Measurements from ENCODE around the gene BRD7.

Gene BRD7

DNA sequence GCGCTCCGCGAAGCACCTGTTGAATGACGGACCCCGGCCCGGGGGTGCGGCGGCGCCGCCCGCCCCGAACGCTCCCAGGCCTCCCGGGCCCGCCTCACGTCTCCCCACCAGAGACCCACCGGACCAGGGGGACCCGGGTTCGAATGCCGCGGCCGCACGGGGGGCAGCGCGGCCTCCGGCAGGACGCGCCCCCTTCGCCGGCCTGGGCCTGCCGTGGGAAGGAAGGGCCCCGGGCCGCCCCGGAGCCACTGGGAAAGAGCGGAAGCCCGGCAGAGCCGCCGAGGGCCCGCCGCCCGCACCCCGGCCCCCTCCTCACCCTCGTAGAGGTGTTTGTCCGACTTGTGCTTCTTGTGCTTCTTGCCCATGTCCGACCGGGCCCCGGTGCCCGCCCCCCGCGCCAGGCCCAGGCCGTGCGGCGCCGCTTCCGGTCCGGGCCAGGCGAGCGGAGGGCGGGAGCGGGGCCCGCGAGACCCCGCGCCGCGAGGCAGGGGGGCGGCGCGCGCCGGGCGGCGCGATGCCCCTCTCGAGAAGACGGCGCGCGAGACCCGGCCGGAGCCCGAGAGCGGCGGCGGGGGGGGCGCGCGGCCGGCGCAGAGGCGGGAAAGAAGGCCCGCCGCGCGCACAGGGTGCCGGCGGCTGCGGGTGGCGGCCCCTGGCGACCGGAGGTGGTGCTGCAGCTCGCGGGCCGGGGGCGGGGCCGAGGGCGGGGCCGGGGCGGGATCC, at the start of gene BRD7:
Gene BRD7 (minus strand): TSS at position 579 of the 723 bp plus-strand sequence. CDS start 214 bp downstream, at position 365.
- peak in 12 of 14 donors; percentile 27 to 84 (median 51) for DNase-seq

GRCh38 chr16:50416388-50416787, 47.6 kb upstream of the BRD7 start:
- no peak for DNase-seq

GRCh38 chr16:50414152-50414551, 45.4 kb upstream of the BRD7 start:
- no peak for DNase-seq

GRCh38 chr16:50411034-50411433, 42.2 kb upstream of the BRD7 start:
- no peak for DNase-seq

DNA sequence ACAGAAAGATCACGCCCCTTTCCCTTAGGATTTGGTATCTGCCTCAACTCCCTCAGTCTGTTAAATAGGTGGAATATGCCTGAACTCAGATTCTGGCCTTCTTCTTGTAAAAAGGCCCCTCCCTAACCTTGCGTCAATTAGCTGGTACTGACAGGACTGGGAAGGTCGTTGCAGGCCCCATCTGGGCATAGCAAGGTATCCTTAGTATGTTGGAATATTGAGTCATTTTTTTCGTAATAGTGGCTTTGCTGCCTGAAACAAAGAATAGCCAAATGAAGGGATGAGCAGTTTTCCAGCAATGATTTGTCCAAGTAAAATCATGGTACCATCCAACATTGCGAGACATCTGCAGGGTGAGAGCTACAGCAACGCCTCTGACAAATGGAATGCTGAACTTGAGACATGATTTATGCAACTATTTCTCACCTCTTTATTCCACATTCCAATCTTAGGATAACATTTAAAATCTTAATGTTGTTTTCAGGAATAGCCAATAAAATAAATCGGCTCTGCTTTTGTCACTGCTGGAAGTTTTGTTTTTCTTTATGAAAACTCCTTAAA, 39.3 kb upstream of the BRD7 start:
- no peak for DNase-seq

- no peak for DNase-seq
Observed at GRCh38 chr16:50407351-50407750, 38.6 kb upstream of the BRD7 start.

DNA sequence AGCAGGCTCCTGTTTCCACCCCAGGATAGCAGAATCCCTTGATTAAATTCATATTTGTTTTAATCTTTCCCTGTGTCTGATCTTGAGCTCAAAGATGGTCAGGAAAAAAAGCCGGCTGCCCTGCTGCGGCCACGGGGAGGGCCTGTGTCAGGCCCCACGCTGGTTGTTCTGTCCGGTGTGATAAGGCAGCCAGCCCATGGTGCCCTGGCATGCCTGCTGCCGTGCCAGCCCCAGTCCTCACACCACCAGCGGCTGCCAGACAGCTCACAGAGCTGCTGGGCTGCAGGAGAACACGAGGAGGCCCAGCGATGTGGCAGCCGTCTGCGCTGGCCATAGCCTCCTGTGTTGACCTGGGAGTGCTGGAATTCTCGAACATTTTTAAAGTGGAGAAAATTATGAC, 34.7 kb upstream of the BRD7 start:
- peak in 1 of 14 donors; percentile 58 for DNase-seq

DNA sequence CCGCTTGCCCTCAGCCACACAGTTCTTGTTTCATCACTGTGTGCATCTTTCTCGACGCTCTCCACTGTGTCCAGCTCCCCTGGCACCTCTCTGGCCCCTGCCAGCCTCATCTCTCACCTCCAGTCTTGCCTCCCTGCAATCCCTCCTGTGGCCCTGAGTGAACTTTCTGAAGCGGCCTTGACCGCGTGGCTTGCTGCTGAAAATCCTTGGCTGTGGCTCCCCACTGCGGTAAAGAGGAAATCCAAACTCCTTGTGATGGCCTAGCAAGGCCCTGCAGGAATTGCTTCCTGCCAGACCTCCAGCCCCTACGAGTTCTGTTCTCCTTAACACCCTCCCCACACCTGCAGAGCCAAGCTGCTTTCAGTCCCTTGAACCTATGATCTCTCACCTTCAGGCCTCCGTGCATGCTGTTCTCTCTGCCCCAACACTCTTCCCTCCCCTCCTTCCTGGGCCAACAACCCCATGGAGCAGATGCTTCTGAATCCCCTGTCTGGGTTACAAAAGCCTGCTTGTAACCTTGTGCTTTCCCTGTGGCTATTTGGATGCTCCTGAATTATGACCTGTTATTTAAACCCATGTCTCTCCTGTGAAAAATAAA, 33.6 kb upstream of the BRD7 start:
- no peak for DNase-seq

- DNase-seq: no peak
Observed at GRCh38 chr16:50401355-50401754, 32.6 kb upstream of the BRD7 start.

GRCh38 chr16:50400967-50401348, 32.2 kb upstream of the BRD7 start:
- no peak for DNase-seq

- no peak for DNase-seq
Observed at GRCh38 chr16:50400312-50400966, 31.7 kb upstream of the BRD7 start.

GRCh38 chr16:50399411-50399810, 30.6 kb upstream of the BRD7 start:
- no peak for DNase-seq

DNA sequence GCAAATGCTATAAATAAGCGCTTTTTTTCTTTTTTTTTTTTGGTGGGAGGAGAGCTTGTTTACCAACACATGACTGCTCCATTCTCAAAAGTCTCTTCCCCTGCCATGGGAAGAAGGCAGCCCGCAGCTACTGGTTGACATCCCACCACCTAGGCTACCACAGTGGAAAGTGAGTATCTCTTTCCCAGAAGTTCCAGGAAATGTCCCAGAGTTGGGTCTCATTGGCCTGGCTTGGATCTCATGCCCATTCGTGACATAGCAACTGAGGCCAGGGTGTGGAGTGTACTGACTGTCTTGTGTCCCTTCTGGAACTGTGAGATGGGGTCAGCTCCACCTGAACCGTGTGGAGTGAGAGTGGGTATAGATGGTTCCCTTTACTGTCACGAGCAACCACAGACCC, 29.5 kb upstream of the BRD7 start:
- DNase-seq: no peak

- DNase-seq: no peak
Observed at GRCh38 chr16:50396761-50397535, 28.2 kb upstream of the BRD7 start.

GRCh38 chr16:50395763-50396710, 27.2 kb upstream of the BRD7 start:
- DNase-seq: no peak

DNA sequence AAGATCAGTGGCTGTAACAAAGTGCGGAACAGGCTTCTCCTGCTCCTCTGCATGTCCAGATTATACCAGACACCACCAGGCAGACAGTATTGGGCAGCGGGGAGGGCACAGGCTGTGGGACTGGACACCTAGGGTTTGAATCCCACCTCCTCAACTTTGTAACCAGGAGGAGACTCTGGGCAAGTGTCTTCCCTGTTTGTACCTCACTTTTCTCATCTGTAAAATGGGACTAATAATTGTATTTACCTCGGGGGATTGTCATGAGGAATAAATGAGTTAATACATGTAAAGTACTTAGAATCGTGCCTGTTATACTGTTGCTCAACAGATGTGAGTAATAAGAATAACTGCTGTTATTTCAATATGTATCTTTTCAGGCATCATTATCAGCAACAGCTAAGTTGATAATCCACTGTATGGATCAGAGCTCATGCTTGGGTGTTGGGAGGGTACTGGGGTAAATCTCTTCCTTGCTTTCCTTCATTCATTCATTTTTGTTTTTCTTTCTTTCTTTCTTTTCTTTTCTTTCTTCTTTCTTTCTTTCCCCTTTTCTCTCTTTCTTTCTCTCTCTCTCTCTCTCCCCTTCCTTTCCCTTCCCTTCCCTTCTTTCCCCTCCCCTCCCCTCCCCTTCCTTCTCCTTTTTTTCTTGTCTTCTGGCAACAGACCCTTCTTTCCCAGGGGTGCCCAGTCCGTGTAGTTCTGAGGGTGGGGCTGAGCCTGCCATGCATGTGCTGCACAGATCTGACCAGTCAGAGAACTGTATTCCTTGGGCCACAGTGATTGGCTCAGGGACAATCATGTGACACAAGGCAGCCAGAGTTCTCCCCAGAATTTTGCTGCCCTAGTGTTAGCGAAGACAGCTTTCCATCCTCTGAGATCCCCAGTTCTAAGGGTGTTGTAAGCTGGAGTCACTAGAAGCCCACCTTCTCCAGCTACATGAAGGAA, 25.3 kb upstream of the BRD7 start:
- no peak for DNase-seq

DNA sequence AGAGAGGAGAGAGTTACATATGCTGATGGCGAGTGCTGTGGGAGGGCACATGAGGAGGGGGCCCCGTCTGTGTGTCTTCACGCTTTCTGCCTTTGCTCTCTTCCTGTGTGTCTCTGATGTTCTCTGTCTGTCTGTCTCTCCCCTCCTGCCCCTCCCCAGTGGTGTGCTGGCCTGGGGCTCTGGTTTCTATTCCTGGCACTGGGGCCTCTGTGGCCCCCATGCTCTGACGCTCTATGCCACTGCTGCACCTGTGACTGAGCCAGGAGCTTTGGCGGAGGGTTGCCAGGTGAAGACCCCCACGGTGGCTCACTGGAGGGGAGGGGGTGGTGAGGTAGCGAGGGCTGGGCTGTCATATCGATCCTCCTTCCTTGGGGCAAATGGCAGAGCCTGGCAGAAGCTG, 24.6 kb upstream of the BRD7 start:
- DNase-seq: no peak

GRCh38 chr16:50390914-50391716, 22.3 kb upstream of the BRD7 start:
- DNase-seq: no peak

- DNase-seq: peak in 1 of 14 donors; percentile 71
Observed at GRCh38 chr16:50390371-50390771, 21.6 kb upstream of the BRD7 start.

Measured in C1 segment of cervical spinal cord (tissue), 14 donors.